Mesodermal cell (in vitro differentiated cells): ENCODE measurements around the gene TUBB.

Experiments used
- H3K27ac ChIP-seq: 2 replicates; pipeline ENCODE4 v1.7.0; 2013; ENCODE audit warnings: mild to moderate bottlenecking, low read depth, low read length, moderate library complexity; ENCODE audit not compliant: severe bottlenecking
- H3K36me3 ChIP-seq: 2 replicates; pipeline ENCODE4 v1.7.1; 2013; ENCODE audit warnings: mild to moderate bottlenecking, low read length, moderate library complexity; ENCODE audit not compliant: control insufficient read depth, insufficient read depth
- H3K4me1 ChIP-seq: one replicate; pipeline ENCODE4 v1.7.1; 2013; ENCODE audit warnings: mild to moderate bottlenecking, low read length; ENCODE audit not compliant: insufficient read depth, control insufficient read depth, poor library complexity, severe bottlenecking
- H3K4me3 ChIP-seq: 2 replicates; pipeline ENCODE4 v1.7.0; 2013; ENCODE audit warnings: low read length, control low read depth, mild to moderate bottlenecking; ENCODE audit not compliant: insufficient read depth, poor library complexity, severe bottlenecking; ENCODE audit errors: extremely low read depth
- H3K9me3 ChIP-seq: 2 replicates; pipeline ENCODE4 v1.7.1; 2013; ENCODE audit warnings: mild to moderate bottlenecking, low read length, moderate library complexity; ENCODE audit not compliant: control insufficient read depth
- WGBS, 2 experiments: methylation state at CpG; one replicate each; pipeline ENCODE4 v1.1.5; 2013; ENCODE audit warnings: missing lambda C conversion rate in 2 of 2; ENCODE audit not compliant: insufficient coverage in 2 of 2; 5-methylcytosine and 5-hydroxymethylcytosine counted together

Gene TUBB

DNA sequence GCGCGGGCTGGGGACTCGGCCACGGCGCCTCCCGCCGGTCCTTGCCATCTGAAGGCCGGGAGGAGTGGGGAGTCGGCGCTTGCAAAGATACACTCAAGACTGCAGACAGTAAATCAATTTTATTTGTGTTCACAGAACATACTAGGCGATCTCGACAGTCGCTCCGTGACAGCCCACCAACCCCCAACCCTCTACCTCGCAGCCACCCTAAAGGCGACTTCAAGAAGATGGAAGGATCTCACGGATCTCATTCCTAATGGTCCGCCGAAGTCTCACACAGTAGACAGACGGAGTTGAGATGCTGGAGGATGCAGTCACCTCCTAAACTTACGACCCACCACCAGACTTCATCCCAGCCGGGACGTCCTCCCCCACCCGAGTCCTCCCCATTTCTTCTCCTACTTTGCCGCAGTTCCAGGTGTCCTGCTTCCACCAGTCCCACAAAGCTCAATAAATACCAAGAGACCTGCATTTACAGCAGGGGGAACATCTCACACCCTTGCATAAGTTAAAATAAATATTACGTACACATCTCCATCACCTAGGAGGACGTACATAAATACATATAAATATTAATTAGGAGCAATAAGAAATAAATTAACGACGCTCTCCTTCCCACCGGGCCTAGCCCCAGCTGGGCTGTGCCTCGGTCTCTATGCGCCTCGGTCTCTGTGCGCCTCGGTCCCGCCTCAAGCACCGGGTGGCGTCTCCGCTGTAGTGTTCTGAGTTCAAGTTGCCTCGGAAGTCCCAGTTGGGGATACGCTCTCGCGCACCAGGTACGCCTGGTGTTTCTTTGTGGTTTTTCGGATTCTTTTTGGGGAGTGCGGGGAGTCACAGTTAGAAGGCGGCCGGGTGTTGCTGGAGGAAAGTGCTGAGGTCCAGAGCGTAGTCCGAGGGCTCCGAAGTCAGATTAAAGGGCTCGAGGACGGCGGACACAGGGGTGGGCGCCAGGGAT is 23.2 kb downstream of the TUBB start:
- Histone ChIP-seq H3K4me1 (peaks cover 23% of the 10 kb centered on the region), H3K4me3 (peak overlapping the region; percentile 94), H3K36me3 (peaks cover 49% of the 10 kb centered on the region), H3K9me3 (no peaks in the 10 kb centered on the region), H3K27ac (peak overlapping the region; percentile 84)
- 0 to 2% methylated on average over 34 to 42 of the region's 55 CpGs for WGBS, 2 experiments

DNA sequence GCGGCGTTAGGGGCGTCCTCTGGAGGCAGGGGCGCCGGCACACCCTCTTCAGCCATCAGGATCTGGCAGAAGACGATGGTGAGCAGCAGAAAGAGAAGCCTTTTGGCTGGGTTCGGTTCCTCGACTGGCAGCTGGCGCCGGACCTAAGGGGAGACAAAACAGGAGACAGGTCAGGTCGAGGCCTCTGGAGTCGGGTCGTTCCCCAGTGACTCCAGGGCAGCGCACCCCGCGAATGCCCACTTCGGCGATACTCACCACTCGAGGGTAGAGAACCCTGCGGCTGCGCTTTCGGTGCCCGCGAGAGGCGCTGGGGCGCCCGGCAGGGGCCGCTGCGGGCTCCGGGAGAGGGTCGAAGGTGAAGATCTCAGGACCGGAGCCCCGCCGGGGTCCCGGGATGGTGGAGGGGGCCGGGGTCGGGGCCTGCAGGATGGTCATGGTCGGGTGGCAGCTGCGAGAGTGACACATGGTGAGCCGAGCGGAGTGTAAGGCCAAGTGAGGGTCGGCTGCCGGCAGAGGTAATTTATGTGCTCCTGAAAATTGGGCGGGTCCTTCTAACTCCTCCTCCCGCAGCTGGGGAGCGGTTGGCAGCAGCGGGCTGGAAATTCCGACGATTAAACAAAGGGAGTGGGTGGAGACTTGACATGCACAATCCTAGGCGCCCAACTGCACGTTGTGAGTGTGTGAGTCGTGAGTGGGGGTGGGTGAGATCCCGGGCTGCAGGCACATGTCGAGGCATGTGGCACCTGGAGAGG is 24.1 kb downstream of the TUBB start, which contains the start of gene IER3:
IER3 (minus strand) TSS at position 494 of the 752 bp plus-strand sequence; CDS start at position 465, 29 bp downstream.
- WGBS, 2 experiments = 0 to 1% methylated on average over 34 to 36 of the region's 54 CpGs
- Histone ChIP-seq H3K27ac (peak within 1 kb of the TSS; percentile 84), H3K9me3 (no peaks in the 10 kb centered on the region)

DNA sequence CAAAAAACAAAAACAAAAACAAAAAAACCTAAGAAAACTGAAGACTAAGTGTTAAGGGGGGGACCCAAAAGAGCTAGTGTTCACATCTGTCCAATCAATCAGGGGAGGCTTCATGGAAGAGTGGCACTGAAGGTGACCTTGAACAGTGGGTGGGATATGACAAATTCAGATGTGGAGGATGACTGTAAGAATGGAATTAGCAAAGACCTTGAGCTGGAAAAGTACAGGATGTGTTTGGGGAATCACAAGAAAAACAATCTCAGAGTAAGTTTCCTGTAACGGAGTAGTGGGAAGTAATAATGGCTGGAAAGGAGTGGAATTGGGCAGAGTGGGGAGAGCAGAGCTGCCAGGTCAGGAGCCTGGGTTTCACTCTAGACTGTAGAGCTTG is 27.1 kb downstream of the TUBB start:
- H3K36me3 ChIP-seq = peaks cover 16% of the 10 kb centered on the region
- 80 to 100% methylated on average over 1 of the region's 1 CpG for WGBS, 2 experiments
- H3K4me1 ChIP-seq = peaks cover 35% of the 10 kb centered on the region
- no peaks in the 10 kb centered on the region for H3K9me3 ChIP-seq
- H3K4me3 ChIP-seq = no peak overlapping the region
- H3K27ac ChIP-seq = peak overlapping the region; percentile 16

More for the DNA sequence above, 24.1 kb downstream of the TUBB start, which contains the start of gene IER3:
- Histone ChIP-seq H3K4me1 (peaks cover 32% of the 10 kb centered on the region), H3K36me3 (peaks cover 40% of the 10 kb centered on the region), H3K4me3 (peak within 1 kb of the TSS; percentile 94)

DNA sequence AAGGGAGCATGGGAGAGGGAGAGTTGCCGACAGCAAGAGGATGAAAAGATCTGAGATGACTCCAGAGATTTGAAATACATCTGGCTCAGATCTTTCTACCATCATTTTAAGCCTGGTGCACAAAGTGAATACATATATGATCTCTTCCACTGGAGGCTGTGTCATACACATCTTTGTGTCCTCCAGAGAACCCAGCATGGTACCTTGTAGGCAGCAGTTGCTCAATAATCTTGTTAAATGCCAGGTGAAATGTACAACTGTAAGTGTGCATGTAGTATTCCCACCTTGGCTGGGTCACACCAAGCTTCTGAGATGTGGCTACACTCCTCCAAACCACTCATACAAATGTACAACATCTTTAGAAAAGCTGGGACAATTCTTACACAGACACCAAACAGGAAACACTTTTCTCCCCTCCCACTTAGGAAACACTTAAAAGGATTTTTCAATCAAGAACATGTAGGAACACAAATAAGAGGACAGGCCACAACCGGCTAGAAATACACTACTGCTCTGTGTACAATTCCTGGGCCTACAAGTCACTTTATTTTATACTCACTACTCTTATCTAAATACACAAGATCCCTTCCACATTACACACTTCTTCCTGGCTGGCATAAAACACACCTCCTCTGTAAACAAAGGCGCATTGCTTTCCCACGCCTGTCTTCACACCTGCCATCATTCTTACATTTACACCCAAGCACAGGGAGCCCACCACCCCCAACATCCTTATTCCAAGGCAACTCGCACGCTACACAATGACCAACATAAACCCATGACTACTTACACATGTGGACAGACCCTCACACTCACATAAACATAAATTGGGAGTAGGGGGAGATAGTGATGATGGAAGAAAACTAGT is 28.0 kb downstream of the TUBB start:
- H3K9me3 ChIP-seq = no peaks in the 10 kb centered on the region
- H3K4me1 ChIP-seq = peaks cover 42% of the 10 kb centered on the region
- no peak overlapping the region for H3K4me3 ChIP-seq
- H3K27ac ChIP-seq = peak overlapping the region; percentile 41
- H3K36me3 ChIP-seq = peaks cover 8% of the 10 kb centered on the region
- 95% methylated on average over 2 to 4 of the region's 6 CpGs for WGBS, 2 experiments

DNA sequence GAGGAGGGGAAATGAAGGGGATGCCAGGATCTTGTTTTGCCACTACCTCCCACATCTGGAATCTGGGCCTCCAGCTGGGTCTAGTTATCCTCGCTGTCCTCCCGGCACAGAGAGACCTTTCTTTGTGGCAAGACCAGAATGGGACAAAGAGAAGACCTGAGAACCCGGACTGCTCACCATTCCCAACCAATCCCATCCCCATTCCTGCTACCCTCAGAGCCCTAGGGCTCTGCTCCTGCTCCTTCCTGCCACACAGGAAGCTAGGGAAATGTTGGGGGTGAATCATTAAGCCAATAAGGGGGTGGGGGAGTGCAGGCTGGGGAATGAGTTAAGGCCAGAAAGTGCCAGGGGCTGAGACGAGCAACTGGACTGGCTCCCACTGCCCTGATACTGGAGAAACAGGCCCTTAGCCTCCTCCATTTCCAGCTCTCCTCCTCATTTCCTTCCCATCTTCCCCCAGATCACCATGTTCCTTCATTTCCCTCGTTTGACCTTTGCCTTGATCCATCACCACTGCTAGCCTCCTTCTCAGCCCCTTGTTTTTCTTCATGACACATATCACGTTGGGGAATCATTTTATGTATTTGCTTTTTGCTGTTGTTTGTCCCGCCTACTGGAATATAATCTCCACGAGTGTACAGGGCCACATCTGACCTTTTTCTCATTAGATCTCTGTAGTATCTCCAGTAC is 28.8 kb downstream of the TUBB start:
- Histone ChIP-seq H3K4me1 (peaks cover 42% of the 10 kb centered on the region), H3K27ac (peak overlapping the region; percentile 49), H3K4me3 (no peak overlapping the region), H3K36me3 (no peaks in the 10 kb centered on the region), H3K9me3 (no peaks in the 10 kb centered on the region)
- WGBS, 2 experiments = 93 to 94% methylated on average over 3 to 6 of the region's 8 CpGs

DNA sequence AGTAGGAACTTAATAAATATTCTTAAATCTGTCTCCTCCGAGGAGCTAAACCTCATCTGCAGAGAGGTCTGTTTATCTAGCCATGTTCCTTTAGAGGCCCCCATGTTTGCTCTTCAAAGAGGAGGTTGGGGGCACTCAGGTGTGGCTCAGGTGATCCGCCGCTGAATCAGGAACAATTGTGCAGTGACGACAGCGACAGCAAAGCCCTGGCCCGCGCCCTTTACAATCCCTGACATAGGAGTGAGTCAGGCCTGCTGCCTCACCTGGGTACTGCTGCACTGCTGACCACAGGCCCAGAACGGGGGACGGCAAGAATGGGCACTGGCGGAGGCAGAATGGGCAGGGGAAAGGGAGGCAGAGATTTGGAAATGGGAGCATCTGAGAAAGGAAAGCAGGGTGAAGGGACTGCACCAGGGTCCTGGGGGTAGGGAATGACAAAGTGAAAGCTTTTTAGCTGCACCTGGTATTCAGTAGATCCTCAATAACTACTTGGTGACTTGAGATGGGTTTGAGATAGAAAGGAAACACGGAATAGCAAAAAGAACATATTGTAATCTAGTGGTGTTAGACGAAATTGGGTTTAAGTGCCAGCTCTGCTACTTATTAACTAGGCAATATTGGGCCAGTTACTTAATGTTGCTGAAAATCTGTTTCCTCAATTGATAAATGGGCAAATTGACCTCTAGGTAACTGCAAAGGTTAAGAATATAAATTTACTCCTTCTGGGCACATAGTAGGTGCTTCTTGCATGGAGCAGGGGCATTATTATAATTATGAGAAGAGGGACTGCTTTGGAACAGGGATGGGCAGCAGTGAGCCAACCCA is 29.6 kb downstream of the TUBB start:
- Histone ChIP-seq H3K36me3 (no peaks in the 10 kb centered on the region), H3K27ac (no peak overlapping the region), H3K9me3 (no peaks in the 10 kb centered on the region), H3K4me1 (peaks cover 42% of the 10 kb centered on the region), H3K4me3 (no peak overlapping the region)
- WGBS, 2 experiments = 92 to 96% methylated on average over 11 to 12 of the region's 12 CpGs

DNA sequence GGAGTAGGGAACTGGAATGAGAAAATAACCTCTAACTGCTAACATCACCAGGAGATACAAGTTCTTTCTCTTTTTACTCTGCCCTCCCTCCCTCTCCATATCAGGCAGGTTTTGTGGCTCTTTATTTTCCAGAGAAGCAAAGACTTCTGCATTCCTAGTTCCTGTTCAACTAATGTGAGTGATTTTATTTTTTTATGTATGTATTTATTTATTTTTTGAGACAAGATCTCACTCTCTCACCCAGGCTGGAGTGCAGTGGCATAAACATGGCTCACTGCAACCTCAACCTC is 30.2 kb downstream of the TUBB start:
- no peak overlapping the region for H3K4me3 ChIP-seq
- peaks cover 41% of the 10 kb centered on the region for H3K4me1 ChIP-seq
- H3K27ac ChIP-seq = no peak overlapping the region
- H3K36me3 ChIP-seq = no peaks in the 10 kb centered on the region
- no peaks in the 10 kb centered on the region for H3K9me3 ChIP-seq

DNA sequence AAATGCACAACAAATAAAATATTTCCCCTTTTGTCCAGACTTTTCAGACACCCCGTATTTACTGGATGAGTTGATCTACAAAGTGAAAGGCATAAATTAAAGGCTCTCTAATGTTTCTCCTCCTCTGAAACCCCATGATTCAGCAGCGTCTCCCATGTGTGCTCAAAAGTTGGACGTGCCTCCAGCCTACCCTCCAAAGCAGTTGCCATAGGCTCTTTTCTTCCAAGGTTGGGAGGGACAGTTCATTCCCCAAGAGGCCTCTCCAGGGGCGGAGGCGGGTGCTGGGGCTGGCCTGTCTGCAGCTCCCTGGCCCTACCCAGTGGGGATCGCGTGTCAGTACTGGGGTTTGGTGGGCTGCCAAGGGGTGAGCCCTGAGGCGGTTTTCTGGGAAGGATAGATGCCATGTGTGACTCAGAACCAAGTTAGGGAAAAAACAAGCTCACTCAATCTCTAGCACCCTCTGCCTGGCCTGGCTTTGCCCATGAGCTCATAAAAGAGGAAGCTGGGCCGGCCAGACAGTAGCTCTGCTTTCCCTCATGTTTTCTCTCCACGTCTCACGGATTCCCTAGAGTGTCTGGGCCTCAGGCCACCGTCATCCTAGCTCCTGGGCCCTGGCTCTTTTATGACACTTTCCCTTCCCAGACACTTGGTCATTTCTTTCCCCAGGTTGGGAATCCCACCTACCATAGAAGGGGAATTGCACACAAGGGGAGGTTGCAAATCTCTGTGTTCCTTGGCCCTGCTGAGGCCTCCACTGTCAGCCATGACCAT is 32.2 kb downstream of the TUBB start:
- WGBS, 2 experiments = 87 to 89% methylated on average over 10 to 12 of the region's 12 CpGs
- H3K36me3 ChIP-seq = no peaks in the 10 kb centered on the region
- no peak overlapping the region for H3K4me3 ChIP-seq
- peak overlapping the region; percentile 87 for H3K27ac ChIP-seq
- H3K4me1 ChIP-seq = peaks cover 41% of the 10 kb centered on the region
- H3K9me3 ChIP-seq = no peaks in the 10 kb centered on the region

DNA sequence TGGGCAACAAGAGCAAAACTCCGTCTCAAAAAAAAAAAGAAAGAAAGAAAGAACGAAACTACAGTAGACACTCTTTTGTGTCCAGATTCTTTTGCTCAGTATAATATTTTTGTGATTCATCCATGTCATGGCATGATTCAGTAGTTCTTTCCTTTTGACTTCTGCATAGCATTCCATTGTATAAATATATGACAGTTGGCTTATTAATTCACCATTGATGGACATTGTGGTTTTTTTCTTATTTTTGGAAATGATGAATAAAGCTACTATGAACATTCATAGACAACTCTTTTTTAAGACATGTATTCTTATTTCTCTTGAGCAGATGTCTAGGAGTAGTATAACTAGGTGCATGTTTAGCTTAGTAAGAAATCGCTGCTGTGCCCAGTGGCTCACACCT is 34.5 kb downstream of the TUBB start:
- no peak overlapping the region for H3K27ac ChIP-seq
- no peaks in the 10 kb centered on the region for H3K36me3 ChIP-seq

More for the DNA sequence above, 34.5 kb downstream of the TUBB start:
- 100% methylated on average over 1 to 2 of the region's 3 CpGs for WGBS, 2 experiments
- Histone ChIP-seq H3K9me3 (no peaks in the 10 kb centered on the region), H3K4me3 (no peak overlapping the region), H3K4me1 (peaks cover 37% of the 10 kb centered on the region)
